Measurements from ENCODE around the gene PDCD11. TPM values are rescaled to one million over a fixed set of nuclear protein-coding genes. Genes with fewer than 3 reads are reported as not detected.
A peak's percentile ranks its signal among the peaks of the same experiment; 100 is the strongest.

Gene PDCD11
- total RNA-seq, 4 donors from 2014 or later = 7.4 to 39.0 (median 22.2) TPM

GRCh38 chr10:103490986-103491314 is 94.5 kb downstream of the PDCD11 start:
- intact Hi-C loops (cut with DNase I; ENCODE audit: low total_unique reads) = no loop called here
- H3K4me3 ChIP-seq = no peak overlapping the region
- H3K27ac ChIP-seq = peak overlapping the region; percentile 87 to 89
- H3K36me3 ChIP-seq = no peaks in the 10 kb centered on the region
- no peak for TF ChIP-seq CTCF (IDR thresholded peaks at IDR 0.05)
- no peak for TF ChIP-seq POLR2A (IDR thresholded peaks at IDR 0.05)
- H3K9me3 ChIP-seq = no peaks in the 10 kb centered on the region
- no peaks in the 10 kb centered on the region for H3K27me3 ChIP-seq
- no peak for DNase-seq
- H3K4me1 ChIP-seq = peaks cover 4 to 11% of the 10 kb centered on the region in 2 donors

GRCh38 chr10:103491729-103492364 is 95.4 kb downstream of the PDCD11 start:
- H3K27ac ChIP-seq = peak overlapping the region; percentile 87 to 89
- no peak overlapping the region for H3K4me3 ChIP-seq
- H3K9me3 ChIP-seq = no peaks in the 10 kb centered on the region
- intact Hi-C loops (cut with DNase I; ENCODE audit: low total_unique reads) = no loop called here
- no peaks in the 10 kb centered on the region for H3K27me3 ChIP-seq
- peak; percentile 72 to 88 for DNase-seq
- H3K4me1 ChIP-seq = peaks cover 4 to 11% of the 10 kb centered on the region in 2 donors
- no peak for TF ChIP-seq POLR2A (IDR thresholded peaks at IDR 0.05)
- TF ChIP-seq CTCF (IDR thresholded peaks at IDR 0.05) = no peak
- no peaks in the 10 kb centered on the region for H3K36me3 ChIP-seq

- no peak for TF ChIP-seq CTCF (IDR thresholded peaks at IDR 0.05)
- TF ChIP-seq POLR2A (IDR thresholded peaks at IDR 0.05) = no peak
- H3K27me3 ChIP-seq = no peaks in the 10 kb centered on the region
- H3K4me1 ChIP-seq = peaks cover 4 to 11% of the 10 kb centered on the region in 2 donors
- peak overlapping the region; percentile 87 to 89 for H3K27ac ChIP-seq
- intact Hi-C loops (cut with DNase I; ENCODE audit: low total_unique reads) = no loop called here
- peak overlapping the region; percentile 59 to 64 for H3K4me3 ChIP-seq
- DNase-seq = no peak
- no peaks in the 10 kb centered on the region for H3K9me3 ChIP-seq
- no peaks in the 10 kb centered on the region for H3K36me3 ChIP-seq
Measured at GRCh38 chr10:103492655-103493261, 96.3 kb downstream of the PDCD11 start.

- Histone ChIP-seq H3K27me3 (no peaks in the 10 kb centered on the region), H3K36me3 (no peaks in the 10 kb centered on the region), H3K27ac (peak within 1 kb of the TSS; percentile 87 to 89), H3K4me3 (peak within 1 kb of the TSS; percentile 59 to 64), H3K4me1 (peaks cover 4 to 11% of the 10 kb centered on the region in 2 donors), H3K9me3 (no peaks in the 10 kb centered on the region)
- DNase-seq = peak in 1 of 2 donors; percentile 54
- TF ChIP-seq CTCF (IDR thresholded peaks at IDR 0.05) = no peak
- intact Hi-C loops (cut with DNase I; ENCODE audit: low total_unique reads) = no loop called here
Measured at GRCh38 chr10:103493362-103493915, 97.0 kb downstream of the PDCD11 start, which contains the start of gene NEURL1. Gene NEURL1, plus strand, starts transcription at chr10:103493705. Its CDS starts 683 bp downstream, at chr10:103494388.

All from uterus (tissue), 4 donors.